Fibroblast of the aortic adventitia (primary cell): ENCODE measurements around the gene GRK6. TPM values are rescaled to one million over a fixed set of nuclear protein-coding genes. Genes with fewer than 3 reads are reported as not detected.

Experiments used
- DNase-seq: peaks from one replicate; pipeline ENCODE4 v3.0.0-alpha.2; 2010; ENCODE audit warnings: low read depth
- H3K4me3 ChIP-seq: 2 replicates; pipeline ENCODE4 v1.5.1; 2011; ENCODE audit warnings: low read depth, mild to moderate bottlenecking, control low read depth, low read length, moderate library complexity
- CTCF ChIP-seq: IDR thresholded peaks from 2 replicates; pipeline ENCODE4 v1.5.1; 2011; ENCODE audit warnings: mild to moderate bottlenecking, low read length, control low read depth, inconsistent platforms; ENCODE audit not compliant: insufficient read depth
- total RNA-seq: library from RNA; depleted of rRNA; stranded (reverse); fragments of >200 nt; gene quantifications from 2 replicates; pipeline ENCODE4 v1.2.3, GENCODE V29; 2012; ENCODE audit warnings: low replicate concordance

Gene GRK6
- total RNA-seq, 1 donor, result 15.7 TPM

GRCh38 chr5:177468685-177469628, 42.5 kb downstream of the GRK6 start:
- peak overlapping the region; percentile 32 for H3K4me3 ChIP-seq
- no peak for TF ChIP-seq CTCF
- peak; percentile 81 for DNase-seq

- no peak for TF ChIP-seq CTCF
- H3K4me3 ChIP-seq, result peak overlapping the region; percentile 90
- no peak for DNase-seq
Measured at GRCh38 chr5:177469750-177470525, 43.5 kb downstream of the GRK6 start.

DNA sequence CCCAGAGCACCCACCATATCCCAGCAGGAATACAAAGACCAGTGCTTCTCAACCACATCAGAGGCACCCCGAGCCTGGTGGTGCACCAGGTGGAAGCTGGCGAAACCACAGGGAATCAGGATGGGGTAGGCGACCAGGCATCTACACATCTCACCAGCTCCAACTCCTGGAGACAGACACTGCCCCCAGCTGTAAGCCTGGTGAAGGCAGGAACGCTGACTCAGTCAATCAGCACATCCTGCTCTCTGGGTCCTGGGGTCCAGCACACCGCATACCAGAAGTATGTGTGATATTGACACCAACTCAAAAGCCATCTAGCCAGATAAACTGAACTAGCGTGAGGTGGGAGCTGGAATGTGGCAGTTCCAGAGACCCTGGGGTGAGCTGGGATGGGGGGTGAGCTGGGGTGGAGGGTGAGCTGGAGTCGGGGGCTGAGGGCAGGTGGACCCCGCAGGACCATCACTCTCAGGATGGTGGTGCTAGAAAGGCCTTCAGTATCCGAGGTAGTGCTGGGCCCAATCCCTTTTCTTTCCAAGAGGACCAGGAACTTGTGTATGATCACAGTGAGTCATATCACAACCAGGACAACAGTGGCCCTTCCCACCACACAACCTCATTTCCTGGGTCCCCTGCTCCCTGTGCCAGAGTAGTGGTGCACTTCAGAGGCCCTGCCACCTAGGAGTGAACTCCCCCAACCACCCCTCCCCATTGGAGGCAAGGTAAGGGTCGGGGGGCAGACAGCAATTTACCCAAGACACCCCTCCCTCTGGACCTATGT, 44.5 kb downstream of the GRK6 start:
- peak; percentile 63 for DNase-seq
- H3K4me3 ChIP-seq, result peak overlapping the region; percentile 90
- peak; percentile 26 for TF ChIP-seq CTCF

GRCh38 chr5:177471610-177472356, 45.3 kb downstream of the GRK6 start:
- DNase-seq, result peak; percentile 70
- peak; percentile 1 for TF ChIP-seq CTCF

GRCh38 chr5:177472460-177473442, 46.3 kb downstream of the GRK6 start:
- no peak for DNase-seq
- H3K4me3 ChIP-seq, result peak overlapping the region; percentile 90
- TF ChIP-seq CTCF, result no peak

More at GRCh38 chr5:177471610-177472356, 45.3 kb downstream of the GRK6 start:
- H3K4me3 ChIP-seq, result peak overlapping the region; percentile 90
